ENCODE measurements around the gene CPAMD8. TPM values are rescaled to one million over a fixed set of nuclear protein-coding genes. Genes with fewer than 3 reads are reported as not detected.
A peak's percentile ranks its signal among the peaks of the same experiment; 100 is the strongest.

The CPAMD8 gene
- total and polyA plus RNA-seq, 9 of the 15 experiments (the other 6 are each of a cell fraction or from before 2014, with no cell fraction given), result 0.20 to 2.1 (median 1.3) TPM

DNA sequence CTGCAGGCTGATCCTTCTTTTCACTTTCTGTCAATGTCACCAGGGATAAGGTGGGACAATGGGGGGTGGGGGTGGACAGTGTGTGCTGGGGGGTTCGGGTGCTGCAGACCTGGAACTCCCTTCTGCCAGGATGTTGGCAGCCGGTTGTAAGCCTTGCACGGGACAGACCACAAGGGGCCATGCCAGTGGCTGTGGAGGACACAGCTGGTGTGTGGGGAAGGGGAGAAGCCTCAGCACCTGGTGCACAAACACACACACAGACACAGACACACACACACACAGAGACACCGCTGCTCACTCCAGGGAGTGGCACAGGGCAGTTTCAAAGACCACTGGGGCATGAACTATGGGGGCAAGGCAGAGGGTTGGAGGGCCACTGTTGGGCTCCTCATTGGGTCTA lies 134.2 kb downstream of the CPAMD8 start:
- intact Hi-C loops (cut with micrococcal nuclease) (no loop called here), in situ Hi-C loops (cut with MboI) (no loop called here)
- ChIA-PET CTCF (ENCODE audit: low intra/inter-chr PET ratio) (no interaction called here), POLR2A (no interaction called here)
- Histone ChIP-seq H3K9me1 (ENCODE audit: control insufficient read depth, insufficient read depth, low read length) (no peaks in the 10 kb centered on the region), H3K79me2 (ENCODE audit: control insufficient read depth, insufficient read depth, low read length) (peaks cover 47% of the 10 kb centered on the region), H3K9me3 (replicated peaks; ENCODE audit: control insufficient read depth, insufficient read depth, low read depth, low read length) (no peaks in the 10 kb centered on the region), H3K4me2 (ENCODE audit: insufficient read depth, low read length) (peak overlapping the region; percentile 50; the same call in 1 of the 2 replicates), H3K4me3 (no peak overlapping the region), H4K20me1 (replicated peaks; ENCODE audit: control insufficient read depth, insufficient read depth, low read length) (no peaks in the 10 kb centered on the region), H2AFZ (ENCODE audit: low read depth, low read length) (no peak overlapping the region), H3K9ac (ENCODE audit: insufficient read depth in 1 of 2, low read depth in 2 of 2, low read length in 2 of 2) (peak overlapping the region; percentile 17 to 88), H3K4me1 (replicated peaks in 1 of 2; ENCODE audit: control insufficient read depth in 2 of 2, insufficient read depth in 2 of 2, low read length in 2 of 2) (peaks cover 46 to 90% of the 10 kb centered on the region in 2 experiments), H3K36me3 (ENCODE audit: control insufficient read depth, insufficient read depth, low read length) (peaks cover 26% of the 10 kb centered on the region; the same call in 2 of the 3 replicates), H3K27me3 (ENCODE audit: control insufficient read depth in 2 of 2, insufficient read depth in 2 of 2, low read length in 2 of 2) (no peaks in the 10 kb centered on the region), H3K27ac (ENCODE audit: extremely low read depth, low read depth, low read length) (peak overlapping the region; percentile 13; the same call in 2 of the 3 replicates)
- BruUV-seq (replicated peaks), result no TSS peak
- WGBS (ENCODE audit: insufficient coverage, low coverage, missing lambda C conversion rate), result 50% methylated on average over 2 of the region's 4 CpGs
- DNase-seq (ENCODE audit: extremely low read depth in 1 of 4, low spot score in 3 of 4), result no peak
- ATAC-seq, result no peak
- peak; percentile 37 for FAIRE-seq
- TF ChIP-seq POLR2B (IDR thresholded peaks at IDR 0.05; ENCODE audit: low read depth, partially characterized antibody) (peak; percentile 41), BACH1 (tag; IDR thresholded peaks at IDR 0.05) (no peak), THRB (CRISPR knock-in tag; conservative IDR thresholded peaks at IDR 0.05) (0 out of 2 replicates have a peak, but pooled peaks have one; percentile 3), SP1 (CRISPR knock-in tag; IDR thresholded peaks at IDR 0.05) (0 out of 2 replicates have a peak, but pooled peaks have one; percentile 29), SNRNP70 (optimal IDR thresholded peaks at IDR 0.05; ENCODE audit: low read depth, low read length) (no peak), NRF1 (conservative IDR thresholded peaks at IDR 0.05 in 1 of 2, IDR thresholded peaks at IDR 0.05 in 1 of 2) (no peak), ZC3H8 (IDR thresholded peaks at IDR 0.05) (no peak), TBL1XR1 (IDR thresholded peaks at IDR 0.05; ENCODE audit: low read length in 2 of 2) (no peak), ZNF398 (CRISPR knock-in tag; IDR thresholded peaks at IDR 0.05) (no peak), ZZZ3 (IDR thresholded peaks at IDR 0.05) (no peak)
- TF ChIP-seq, protein P1, sequence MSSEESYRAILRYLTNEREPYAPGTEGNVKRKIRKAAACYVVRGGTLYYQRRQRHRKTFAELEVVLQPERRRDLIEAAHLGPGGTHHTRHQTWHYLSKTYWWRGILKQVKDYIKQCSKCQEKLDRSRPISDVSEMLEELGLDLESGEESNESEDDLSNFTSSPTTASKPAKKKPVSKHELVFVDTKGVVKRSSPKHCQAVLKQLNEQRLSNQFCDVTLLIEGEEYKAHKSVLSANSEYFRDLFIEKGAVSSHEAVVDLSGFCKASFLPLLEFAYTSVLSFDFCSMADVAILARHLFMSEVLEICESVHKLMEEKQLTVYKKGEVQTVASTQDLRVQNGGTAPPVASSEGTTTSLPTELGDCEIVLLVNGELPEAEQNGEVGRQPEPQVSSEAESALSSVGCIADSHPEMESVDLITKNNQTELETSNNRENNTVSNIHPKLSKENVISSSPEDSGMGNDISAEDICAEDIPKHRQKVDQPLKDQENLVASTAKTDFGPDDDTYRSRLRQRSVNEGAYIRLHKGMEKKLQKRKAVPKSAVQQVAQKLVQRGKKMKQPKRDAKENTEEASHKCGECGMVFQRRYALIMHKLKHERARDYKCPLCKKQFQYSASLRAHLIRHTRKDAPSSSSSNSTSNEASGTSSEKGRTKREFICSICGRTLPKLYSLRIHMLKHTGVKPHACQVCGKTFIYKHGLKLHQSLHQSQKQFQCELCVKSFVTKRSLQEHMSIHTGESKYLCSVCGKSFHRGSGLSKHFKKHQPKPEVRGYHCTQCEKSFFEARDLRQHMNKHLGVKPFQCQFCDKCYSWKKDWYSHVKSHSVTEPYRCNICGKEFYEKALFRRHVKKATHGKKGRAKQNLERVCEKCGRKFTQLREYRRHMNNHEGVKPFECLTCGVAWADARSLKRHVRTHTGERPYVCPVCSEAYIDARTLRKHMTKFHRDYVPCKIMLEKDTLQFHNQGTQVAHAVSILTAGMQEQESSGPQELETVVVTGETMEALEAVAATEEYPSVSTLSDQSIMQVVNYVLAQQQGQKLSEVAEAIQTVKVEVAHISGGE (CRISPR knock-in tag; IDR thresholded peaks at IDR 0.05), result 0 out of 6 replicates have a peak, but pooled peaks of 1 of the 3 experiments have one; percentile 31
- TF ChIP-seq, protein P2, sequence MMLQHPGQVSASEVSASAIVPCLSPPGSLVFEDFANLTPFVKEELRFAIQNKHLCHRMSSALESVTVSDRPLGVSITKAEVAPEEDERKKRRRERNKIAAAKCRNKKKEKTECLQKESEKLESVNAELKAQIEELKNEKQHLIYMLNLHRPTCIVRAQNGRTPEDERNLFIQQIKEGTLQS (IDR thresholded peaks at IDR 0.05), result no peak
- TF ChIP-seq, protein P2 (CRISPR knock-in tag; conservative IDR thresholded peaks at IDR 0.05), result no peak
- TF ChIP-seq, protein P3, sequence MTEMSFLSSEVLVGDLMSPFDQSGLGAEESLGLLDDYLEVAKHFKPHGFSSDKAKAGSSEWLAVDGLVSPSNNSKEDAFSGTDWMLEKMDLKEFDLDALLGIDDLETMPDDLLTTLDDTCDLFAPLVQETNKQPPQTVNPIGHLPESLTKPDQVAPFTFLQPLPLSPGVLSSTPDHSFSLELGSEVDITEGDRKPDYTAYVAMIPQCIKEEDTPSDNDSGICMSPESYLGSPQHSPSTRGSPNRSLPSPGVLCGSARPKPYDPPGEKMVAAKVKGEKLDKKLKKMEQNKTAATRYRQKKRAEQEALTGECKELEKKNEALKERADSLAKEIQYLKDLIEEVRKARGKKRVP (CRISPR knock-in tag; IDR thresholded peaks at IDR 0.05), result no peak
